GM18868 (cell line): ENCODE measurements around the gene OR2W3.

Source experiments
- ATAC-seq: cut with Tn5 transposase; IDR thresholded peaks from one replicate; pipeline ENCODE4 v1.9.1; 2021; ENCODE audit warnings: mild to moderate bottlenecking, moderate library complexity; ENCODE audit not compliant: unreplicated experiment

Gene OR2W3

DNA sequence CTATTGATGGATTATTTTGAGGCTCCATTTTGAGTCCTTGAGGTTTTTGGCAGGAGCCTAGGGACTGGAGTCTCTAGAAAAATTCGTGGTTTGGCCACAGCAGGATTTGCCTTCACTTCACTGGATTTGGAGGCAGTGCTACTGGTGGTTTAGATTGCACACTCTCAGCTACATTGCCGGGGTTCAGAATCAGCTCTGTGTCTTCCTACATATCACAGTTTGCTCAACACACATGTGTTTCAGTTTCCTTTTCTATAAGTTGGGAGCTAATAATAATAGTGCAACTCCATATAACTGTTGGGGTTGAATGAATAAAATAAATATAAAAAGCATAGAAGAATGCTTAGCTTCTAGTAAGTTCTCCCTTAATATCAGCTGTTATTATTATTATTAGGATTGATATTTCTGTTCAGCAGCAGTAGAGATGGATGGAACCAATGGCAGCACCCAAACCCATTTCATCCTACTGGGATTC, at the start of gene OR2W3:
Gene OR2W3, plus strand, starts transcription at position 425 of the 475 bp plus-strand sequence. Its CDS starts 0 bp downstream, at position 425.
- no peak for ATAC-seq

DNA sequence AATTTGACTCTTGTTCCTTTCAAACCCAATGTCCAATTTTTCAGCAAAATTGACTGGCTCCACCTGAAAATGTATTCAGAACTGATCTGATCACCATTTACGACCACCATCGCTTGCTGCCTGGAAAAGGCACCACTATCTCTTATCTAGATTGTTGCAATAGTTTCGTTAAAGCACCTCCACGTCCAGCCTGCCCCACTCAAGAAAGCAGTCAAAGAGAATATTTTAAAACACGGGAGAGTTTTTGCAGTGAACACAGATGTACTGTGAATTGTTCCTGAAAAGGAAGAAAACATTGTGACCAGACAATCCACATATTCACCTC, 49.7 kb upstream of the OR2W3 start:
- no peak for ATAC-seq

DNA sequence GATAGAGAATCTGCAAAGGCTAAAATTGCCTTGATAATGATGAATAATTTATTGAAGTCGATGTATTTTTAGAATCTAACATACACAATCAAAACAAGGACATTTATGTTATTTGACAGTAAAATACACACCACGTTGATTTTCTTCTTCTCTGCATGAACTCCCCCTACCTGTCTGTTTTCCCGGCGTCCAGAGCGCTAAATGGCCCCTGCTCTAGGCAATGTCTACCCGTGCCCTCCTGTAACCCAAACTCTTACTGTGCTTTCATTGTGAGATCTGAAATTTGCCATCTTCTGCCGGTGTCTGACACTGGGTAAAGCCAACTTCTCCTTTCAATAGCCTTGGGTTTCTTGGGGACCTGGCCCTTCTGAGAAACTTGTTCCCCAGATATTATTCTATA, 47.0 kb upstream of the OR2W3 start:
- ATAC-seq, result no peak

DNA sequence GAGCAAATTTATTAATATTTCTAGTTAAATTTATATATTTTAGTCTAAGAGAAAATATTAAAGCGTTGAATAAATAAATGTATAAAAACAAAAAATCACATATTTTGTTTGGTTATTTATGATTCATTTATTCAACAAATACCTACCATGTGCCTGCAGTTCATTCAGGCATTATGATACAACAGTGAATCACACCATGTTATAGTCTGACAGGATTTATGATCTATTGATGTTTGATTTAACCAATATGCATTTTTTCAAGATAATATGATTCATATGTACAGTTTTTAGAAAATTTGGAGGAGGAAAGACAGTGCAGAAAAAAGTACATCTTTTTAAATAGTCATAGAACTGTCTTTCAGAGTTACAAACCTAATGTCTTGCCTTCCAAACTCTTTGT, 45.8 kb upstream of the OR2W3 start:
- no peak for ATAC-seq

DNA sequence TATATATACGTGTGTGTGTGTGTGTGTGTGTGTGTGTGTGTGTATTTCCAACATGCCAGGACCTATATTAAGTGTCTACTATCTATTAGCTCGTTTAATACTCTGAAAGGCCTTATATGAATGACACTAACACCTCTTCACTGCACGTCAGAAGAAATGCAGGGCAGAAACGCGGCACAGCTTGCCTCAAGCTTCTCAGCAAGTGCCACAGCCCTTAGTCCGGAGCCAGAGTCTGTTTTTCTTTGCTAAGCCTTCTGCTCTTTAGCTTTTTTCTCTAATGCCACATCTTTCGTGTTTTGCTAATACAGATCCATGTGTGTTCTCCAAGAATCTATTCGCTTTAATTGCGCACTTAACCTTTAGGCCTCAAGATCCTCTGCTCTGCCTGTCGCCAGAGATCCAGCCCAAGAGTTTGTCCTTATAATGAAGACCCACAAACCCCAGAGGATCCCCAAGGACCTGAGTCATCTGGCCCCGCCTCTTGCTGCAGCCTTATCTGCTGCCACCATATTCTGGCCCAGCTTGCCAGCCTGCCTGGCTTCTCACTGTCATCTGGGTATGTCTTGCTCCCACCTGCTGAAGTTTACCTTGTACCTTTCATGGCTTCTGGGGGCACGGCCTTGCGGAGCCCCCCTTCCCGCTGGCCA, 40.4 kb upstream of the OR2W3 start:
- no peak for ATAC-seq

DNA sequence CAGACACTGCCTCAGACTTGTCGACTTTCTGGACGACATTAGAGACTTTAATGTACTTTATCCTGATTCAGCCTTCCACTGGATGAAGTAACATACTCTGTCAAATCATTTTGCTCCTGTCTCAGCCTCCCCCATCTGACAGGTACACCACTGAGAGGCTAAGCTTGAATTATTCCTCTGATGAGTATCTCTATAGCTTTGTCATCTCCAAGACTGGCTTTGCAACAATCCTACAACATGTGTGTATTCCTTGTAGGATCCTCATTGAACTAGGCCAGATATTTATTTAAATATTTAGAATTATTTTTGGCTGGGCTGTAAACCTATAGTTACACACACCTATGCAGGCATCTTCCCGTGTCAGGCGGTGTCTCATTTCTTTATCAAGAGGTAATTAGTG, 39.5 kb upstream of the OR2W3 start:
- no peak for ATAC-seq

DNA sequence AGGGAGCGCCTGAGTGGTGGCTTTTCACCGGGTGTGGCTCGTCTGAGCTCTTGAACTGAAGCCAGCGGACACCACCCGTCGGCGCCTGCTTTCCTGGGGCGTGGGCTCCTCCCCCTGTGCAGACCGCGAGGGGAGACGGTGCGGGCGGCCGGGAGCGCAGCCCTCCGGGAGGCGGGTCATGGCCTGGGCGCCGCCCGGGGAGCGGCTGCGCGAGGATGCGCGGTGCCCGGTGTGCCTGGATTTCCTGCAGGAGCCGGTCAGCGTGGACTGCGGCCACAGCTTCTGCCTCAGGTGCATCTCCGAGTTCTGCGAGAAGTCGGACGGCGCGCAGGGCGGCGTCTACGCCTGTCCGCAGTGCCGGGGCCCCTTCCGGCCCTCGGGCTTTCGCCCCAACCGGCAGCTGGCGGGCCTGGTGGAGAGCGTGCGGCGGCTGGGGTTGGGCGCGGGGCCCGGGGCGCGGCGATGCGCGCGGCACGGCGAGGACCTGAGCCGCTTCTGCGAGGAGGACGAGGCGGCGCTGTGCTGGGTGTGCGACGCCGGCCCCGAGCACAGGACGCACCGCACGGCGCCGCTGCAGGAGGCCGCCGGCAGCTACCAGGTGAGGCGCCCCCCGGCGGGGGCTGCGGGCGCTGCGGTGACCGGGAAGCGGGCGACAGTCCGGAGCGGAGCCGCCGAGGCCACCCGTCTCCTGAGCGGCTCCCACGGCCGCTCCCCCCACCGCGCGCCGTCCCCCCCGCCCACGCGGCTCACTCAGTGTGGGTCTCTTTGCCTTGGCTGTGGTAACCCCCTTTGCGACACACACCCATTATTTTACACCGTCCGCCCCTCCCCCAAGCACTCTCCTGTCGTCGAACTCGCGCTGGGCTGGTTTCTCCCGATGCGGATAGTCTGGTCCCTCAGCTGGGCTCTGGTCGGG, 38.1 kb upstream of the OR2W3 start, which contains the start of gene TRIM58:
Gene TRIM58, plus strand, starts transcription at position 119 of the 916 bp plus-strand sequence. Its CDS starts 60 bp downstream, at position 179.
- ATAC-seq, result peak; percentile 73

DNA sequence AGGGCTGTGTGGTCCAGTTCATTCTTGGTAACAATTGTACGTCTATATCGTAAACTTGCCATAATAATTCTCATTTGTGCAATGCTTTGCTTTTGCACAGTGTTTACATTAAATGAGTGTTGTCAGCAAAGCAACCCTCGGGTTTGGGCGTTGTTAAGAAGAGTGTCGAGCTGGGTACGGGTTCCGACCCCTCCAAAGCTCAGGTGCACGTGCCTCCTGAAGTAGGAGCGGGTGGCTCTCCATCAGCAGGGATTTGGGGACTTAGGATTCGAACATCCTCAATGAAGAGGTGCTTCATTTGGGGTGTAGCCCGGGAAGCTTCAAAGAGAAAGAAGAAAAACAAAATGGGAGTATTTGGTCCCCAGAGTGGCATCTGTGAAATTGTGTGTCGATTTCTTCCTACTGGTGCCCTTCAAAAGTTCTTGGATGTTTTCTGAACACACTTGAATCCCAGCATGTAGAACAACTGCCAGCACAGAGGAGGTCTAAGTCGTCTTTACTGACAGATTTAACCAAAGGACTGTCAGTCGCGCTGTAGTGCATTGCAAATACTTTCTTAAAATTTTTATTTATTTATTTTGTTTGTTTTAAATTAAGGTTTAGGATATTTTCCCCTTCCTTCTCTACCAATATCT, 37.3 kb upstream of the OR2W3 start:
- ATAC-seq, result no peak

DNA sequence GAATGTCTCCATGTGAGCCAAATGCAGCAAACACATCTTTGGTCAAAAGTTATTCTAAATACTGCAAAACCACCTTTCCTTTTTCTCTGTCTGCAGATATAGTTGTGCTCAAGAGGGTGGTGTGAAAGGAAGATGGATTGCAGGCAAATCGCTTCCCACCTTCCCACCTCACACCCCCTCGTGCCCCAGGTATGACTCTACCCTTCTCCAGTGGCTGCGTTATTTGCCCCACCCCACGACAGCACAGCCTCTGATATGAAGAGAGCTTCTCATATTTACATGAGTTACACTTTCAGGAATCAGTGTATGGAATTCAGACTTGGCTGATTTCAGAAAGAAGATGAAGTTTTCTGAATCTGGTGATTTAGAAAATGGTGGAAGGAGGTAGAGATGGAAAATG, 32.6 kb upstream of the OR2W3 start:
- ATAC-seq, result no peak

DNA sequence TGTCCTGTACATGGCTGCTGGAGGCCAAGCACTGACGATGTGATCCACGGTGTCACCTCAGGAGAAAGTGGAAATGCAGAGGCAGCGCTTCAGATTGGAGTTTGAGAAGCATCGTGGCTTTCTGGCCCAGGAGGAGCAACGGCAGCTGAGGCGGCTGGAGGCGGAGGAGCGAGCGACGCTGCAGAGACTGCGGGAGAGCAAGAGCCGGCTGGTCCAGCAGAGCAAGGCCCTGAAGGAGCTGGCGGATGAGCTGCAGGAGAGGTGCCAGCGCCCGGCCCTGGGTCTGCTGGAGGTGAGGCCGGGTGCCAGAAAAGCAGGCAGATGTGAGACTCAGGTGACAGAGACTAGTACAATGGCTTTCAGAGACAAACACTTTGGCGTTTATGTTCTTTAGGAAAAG, 30.7 kb upstream of the OR2W3 start:
- ATAC-seq, result no peak

DNA sequence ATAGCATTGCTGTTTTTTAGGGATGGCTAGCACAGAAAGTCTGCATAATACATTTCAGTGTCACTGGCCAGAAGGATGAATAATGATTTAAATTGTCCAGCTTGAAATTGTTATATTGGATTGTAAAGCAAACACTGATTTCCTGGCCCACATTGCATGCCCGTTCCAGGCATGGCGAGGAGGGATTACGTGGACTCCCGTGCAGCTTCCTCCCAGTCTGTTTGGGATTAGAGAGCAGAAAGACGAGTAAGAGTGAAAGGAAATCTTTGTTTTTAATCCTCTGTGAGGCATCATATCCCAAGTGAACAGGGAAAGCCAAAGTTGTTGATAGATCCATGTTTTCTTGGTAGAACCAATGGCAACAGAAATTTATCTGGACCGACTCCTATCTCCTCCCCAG, 30.0 kb upstream of the OR2W3 start:
- no peak for ATAC-seq

DNA sequence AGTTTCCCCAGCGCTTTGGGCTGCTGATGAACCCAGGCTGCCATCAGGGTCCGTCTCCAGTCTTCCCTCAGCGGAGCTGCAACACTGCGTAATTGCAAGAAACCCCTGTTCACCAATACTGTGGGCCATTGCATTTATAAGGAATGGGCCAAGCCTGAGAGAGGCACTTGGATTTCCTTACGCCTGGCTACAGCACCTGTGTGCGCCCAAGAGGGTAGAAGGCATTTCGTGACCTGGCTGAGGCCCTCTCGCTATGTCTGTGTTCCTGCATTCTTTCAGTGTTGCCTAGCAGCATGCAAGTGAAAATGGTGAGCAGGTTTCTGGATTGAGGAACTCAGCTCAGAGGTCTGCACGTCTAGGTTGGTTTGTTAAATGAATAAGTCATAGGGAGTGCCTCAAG, 12.0 kb upstream of the OR2W3 start:
- no peak for ATAC-seq

DNA sequence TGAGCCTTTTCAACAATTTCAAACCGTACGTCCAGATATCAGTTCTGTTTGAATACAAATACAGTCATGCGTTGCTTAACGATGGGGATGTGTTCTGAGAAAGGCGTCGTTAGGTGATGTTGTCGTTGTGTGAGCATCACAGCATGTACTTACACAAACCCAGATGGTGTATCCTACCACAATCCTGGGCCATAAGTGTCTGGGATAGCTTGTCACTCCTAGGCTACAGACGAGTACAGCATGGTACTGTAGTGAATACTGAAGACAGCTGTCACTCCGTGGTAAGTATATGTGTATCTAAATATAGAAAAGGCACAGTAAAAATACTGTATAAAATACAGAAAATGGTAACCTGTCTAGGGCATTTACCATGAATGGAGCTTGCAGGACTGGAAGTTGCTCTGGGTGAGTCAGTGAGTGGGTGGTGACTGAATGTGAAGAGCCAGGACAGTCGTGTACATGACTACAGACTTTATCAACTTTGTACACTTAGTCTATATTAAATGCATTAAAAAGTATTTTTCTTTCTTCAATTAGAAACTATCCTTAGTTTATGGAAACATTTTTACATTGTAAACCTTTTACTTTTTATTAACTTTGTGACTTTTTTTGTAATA, 10.5 kb upstream of the OR2W3 start:
- no peak for ATAC-seq

DNA sequence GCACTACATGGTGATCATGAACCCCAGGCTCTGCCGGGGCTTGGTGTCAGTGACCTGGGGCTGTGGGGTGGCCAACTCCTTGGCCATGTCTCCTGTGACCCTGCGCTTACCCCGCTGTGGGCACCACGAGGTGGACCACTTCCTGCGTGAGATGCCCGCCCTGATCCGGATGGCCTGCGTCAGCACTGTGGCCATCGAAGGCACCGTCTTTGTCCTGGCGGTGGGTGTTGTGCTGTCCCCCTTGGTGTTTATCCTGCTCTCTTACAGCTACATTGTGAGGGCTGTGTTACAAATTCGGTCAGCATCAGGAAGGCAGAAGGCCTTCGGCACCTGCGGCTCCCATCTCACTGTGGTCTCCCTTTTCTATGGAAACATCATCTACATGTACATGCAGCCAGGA, 589 bp downstream of the OR2W3 start:
- no peak for ATAC-seq

DNA sequence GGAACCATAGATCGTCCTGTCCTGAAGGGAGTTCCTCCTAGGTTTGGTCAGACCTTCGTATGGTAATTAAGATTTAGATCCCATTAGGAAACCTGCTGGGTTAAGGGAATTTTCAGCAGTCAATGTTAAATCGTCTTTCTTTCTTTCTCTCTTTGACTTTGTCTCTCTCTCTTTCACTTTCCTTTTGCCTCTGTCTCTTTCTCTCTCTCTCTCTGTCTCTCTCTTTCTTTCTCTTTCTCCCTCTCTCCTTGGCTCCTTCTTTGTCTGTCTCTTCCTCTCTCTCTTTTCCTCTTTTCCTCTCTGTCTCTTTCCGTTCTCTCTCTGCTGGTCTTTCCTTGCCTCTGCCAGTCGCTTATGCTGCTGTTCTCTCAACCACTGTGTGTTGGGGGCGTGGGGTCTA, 8.7 kb downstream of the OR2W3 start:
- no peak for ATAC-seq

DNA sequence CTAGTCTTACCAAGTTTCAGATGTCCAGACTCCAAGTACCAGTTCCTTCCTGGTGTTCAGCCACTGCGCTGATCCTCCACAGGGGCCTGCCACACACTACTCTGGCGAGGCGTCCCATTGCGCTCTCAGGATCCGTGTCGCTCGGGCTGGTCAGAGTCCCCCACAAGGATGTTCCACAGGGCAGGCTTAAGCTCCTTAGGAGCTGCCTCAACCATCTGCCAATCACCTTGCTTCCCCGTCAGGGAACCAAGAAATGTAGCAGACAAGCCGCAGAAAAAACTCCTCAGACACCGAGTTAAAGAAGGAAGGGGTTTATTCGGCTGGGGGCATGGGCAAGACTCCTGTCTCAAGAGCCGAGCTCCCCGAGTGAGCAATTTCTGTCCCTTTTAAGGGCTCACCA, 9.8 kb downstream of the OR2W3 start:
- ATAC-seq, result no peak

DNA sequence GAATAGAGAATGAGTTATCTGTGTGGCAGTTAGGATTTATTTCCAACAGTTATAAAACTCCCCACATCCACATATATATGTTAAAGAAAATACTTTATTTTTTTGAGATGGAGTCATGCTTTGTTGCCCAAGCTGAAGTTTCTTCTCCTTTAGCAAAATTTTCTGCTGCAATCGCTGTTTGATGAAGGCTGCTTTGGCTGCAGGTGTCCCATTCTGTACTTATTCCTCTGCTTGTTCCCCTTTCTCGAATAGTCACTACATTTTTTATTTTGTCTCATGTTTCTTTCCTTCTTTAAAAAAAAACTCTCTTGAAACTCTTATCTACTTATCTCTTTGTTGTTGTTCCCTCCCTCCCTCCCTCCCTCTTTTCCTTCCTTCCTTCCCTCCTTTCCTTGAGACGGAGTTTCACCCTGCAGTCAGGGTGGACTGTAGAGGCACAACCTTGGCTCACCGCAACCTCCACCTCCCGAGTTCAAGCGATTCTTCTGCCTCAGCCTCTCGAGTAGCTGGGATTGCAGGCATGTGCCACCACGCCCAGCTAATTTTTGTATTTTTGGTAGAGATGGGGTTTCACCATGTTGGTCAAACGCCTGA, 10.6 kb downstream of the OR2W3 start:
- ATAC-seq, result no peak

DNA sequence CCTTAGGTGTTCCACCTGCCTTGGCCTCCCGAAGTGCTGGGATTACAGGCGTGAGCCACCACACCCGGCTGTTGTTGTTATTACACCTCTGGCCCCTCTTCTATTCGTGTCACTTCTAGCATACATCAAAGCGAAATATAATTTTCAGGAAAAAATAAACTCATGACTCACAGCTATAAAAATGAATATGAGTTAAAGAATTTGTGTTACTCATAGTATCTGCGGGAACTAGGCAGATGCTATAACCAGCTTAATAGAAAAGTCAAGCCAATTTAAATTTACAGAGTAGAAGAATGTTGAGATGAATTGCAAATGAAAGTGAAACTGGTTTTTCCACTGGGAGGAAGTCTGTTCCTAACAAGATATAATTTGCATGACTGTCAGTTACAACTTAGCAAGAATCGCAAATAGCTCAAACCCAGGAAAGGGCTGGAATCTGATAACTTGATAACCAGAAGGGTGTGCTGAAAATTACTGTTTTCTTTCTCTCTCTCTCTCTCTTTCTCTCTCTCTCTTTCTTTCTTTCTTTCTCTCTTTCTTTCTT, 11.2 kb downstream of the OR2W3 start:
- no peak for ATAC-seq

DNA sequence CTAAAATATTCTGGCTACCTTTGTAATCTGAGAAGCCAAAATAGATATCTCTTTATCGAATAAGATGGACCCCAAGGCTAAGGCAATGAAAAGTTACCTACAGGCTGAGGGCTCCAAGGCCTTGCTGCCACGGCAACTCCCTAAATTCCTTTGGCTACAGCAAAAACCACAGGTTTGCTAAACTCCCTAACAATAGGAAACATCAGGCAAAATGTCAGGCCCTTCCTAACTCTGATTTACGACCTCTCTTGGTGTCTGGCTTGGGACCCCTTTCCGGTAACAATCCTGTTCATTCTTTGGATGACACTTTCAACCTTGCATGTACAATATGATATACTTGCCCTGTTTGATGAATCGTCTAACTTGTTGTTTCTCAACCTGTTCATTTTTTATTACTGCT, 13.4 kb downstream of the OR2W3 start:
- ATAC-seq, result no peak

DNA sequence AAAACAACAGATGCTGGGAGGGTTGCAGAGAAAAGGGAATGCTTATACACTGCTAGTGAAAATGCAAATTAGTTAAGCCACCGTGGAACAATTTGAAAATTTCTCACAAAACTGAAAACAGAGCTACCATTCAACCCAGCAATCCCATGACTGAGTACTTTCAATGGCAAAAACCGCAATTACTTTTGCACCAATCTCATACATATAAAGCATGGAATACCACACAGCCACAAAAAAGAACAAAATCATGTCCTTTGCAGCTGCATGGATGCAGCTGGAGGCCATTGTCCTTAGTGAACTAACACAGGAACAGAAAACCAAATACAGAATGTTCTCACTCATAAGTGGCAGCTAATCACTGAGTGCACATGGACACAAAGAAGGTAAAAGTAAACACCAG, 18.4 kb downstream of the OR2W3 start:
- ATAC-seq, result no peak
